Activated naive CD4-positive, alpha-beta T cell treated with anti-CD3 and anti-CD28 coated beads, Interleukin-2, amount 50 U/mL, for 72 hours (primary cell): ENCODE data around the gene NES. TPM values are rescaled to one million over a fixed set of nuclear protein-coding genes. Genes with fewer than 3 reads are reported as not detected.

Experiments
- ATAC-seq, 2 donors: fragments of 150-1000 bp; cut with Tn5 transposase; 2 replicates each; pipeline ENCODE4 v1.10.0; 2021; ENCODE audit warnings: mild to moderate bottlenecking in 2 of 2, moderate library complexity in 2 of 2
- DNase-seq, 2 donors: peaks; one replicate each; pipeline ENCODE4 v3.0.0; 2021 to 2022; ENCODE audit warnings: low spot score in 2 of 2
- H3K27ac Mint-ChIP-seq, 2 donors: one replicate each; pipeline ENCODE4 v1.8.0; 2022; ENCODE audit warnings: mild to moderate bottlenecking in 2 of 2, mixed read lengths in 2 of 2
- H3K36me3 Mint-ChIP-seq, 2 donors: one replicate each; pipeline ENCODE4 v1.8.0; 2022; ENCODE audit warnings: mixed read lengths in 2 of 2
- H3K9me3 Mint-ChIP-seq, 2 donors: one replicate each; pipeline ENCODE4 v1.8.0; 2022; ENCODE audit warnings: mixed read lengths in 2 of 2
- total RNA-seq, 2 donors: library from RNA; stranded (reverse); gene quantifications; one replicate each; pipeline ENCODE4 v1.2.3, GENCODE V29; 2022

The NES gene
- total RNA-seq, 2 donors from 2014 or later, result not detected

DNA sequence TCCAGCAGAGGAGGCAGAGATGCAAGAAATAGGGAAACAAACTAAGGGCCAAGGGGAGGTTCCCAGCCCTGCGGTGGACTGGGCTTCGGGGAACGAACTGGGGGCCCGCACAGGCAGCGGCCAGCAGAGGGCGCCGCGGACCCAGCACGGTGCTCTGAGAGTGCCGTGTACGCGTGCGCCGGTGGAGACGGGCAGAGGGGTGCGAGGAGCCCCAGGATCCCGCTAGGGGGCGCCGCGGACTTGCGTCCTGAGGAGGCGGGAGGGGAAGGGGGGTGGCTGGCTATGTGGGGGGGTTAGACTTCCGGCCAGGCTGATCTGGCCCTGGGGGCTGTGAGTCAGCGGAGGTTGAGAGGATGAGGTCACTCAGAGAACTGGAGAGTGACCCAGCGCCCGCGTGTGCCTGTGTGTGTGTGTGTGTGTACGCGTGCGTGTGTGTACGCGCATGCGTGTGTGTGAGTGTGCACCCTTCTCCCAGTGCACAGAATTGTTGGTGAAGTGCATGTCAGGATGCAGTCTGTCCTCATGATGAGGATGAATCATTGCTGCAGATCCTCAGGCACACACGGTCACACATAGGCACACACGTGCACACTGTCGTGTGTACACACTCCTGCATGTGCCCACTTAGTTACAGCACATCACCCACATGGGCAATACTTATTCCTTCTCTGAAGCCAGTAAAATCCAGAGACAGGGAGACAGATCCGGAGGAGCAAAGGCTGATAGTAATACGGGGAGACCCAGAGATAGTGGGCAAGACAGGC is 17.0 kb downstream of the NES start:
- Mint-ChIP-seq H3K9me3 (no peaks in the 10 kb centered on the region), H3K27ac (peak overlapping the region; percentile 69 to 71), H3K36me3 (no peaks in the 10 kb centered on the region)
- ATAC-seq (peak; percentile 79 to 88), DNase-seq (peak; percentile 90 to 99)

DNA sequence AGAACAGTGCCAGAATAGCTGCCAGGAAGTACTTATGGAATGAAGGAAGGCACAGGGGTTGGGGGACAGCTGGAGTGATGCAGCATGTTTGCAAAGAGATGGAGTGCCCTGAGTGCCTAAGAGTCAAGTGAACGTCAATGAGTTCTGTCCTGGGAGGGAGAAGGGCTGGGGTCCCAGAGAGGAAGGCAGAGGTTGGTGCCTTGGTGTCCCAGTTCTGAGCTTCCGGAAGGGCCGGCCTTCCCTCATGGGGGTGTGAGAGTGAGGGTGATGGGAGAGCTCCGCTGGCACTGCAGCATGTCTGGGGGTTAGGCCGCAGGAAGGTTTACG is 17.6 kb downstream of the NES start:
- Mint-ChIP-seq H3K27ac (peak overlapping the region; percentile 65 to 69), H3K36me3 (no peaks in the 10 kb centered on the region), H3K9me3 (no peaks in the 10 kb centered on the region)
- no peak for DNase-seq
- ATAC-seq, result no peak

DNA sequence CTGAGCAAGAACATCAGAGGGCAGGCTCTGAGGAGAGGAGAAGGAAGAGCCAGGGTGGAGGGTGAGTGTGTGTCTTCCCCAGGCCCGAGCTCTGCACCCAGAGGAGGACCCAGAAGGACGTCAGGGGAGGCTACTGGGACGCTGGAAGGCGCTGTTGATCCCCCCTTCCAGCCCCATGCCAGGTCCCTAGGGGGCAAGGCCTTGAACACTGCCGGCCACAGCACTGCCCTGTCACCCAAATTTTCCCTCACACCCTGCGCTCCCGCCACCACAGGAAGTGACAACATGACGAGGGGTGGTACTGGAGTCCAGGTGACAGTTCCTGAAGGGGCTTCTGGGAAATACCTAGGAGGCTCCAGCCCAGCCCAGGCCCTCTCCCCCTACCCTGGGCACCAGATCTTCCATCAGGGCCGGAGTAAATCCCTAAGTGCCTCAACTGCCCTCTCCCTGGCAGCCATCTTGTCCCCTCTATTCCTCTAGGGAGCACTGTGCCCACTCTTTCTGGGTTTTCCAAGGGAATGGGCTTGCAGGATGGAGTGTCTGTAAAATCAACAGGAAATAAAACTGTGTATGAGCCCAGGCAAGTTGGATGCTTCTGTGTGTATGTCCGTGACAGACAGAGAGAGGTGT is 18.1 kb downstream of the NES start:
- no peaks in the 10 kb centered on the region for H3K9me3 Mint-ChIP-seq
- H3K36me3 Mint-ChIP-seq, result no peaks in the 10 kb centered on the region
- H3K27ac Mint-ChIP-seq, result peak overlapping the region; percentile 65 to 69
- ATAC-seq (no peak), DNase-seq (no peak)

DNA sequence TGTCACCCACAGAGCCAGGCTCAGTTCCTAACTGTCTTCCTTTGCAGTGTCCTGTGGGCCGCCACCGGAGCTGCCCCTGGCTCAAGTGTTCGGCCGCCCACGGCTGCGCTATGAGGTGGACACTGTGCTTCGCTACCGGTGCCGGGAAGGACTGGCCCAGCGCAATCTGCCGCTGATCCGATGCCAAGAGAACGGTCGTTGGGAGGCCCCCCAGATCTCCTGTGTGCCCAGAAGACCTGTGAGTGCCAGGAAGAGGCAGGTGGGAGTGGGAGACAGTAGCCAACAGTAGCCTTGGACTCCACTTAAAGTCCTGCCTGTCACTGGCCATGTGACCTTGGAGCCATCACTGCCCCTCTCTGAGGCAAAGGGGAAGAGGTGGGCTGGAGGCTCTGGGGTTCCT is 18.7 kb downstream of the NES start:
- DNase-seq, result no peak
- Mint-ChIP-seq H3K36me3 (no peaks in the 10 kb centered on the region), H3K27ac (no peak overlapping the region), H3K9me3 (no peaks in the 10 kb centered on the region)
- ATAC-seq, result no peak

- DNase-seq, result no peak
- no peak for ATAC-seq
- Mint-ChIP-seq H3K36me3 (no peaks in the 10 kb centered on the region), H3K9me3 (no peaks in the 10 kb centered on the region), H3K27ac (no peak overlapping the region)
Measured at GRCh38 chr1:156657741-156658319, 19.4 kb downstream of the NES start.

DNA sequence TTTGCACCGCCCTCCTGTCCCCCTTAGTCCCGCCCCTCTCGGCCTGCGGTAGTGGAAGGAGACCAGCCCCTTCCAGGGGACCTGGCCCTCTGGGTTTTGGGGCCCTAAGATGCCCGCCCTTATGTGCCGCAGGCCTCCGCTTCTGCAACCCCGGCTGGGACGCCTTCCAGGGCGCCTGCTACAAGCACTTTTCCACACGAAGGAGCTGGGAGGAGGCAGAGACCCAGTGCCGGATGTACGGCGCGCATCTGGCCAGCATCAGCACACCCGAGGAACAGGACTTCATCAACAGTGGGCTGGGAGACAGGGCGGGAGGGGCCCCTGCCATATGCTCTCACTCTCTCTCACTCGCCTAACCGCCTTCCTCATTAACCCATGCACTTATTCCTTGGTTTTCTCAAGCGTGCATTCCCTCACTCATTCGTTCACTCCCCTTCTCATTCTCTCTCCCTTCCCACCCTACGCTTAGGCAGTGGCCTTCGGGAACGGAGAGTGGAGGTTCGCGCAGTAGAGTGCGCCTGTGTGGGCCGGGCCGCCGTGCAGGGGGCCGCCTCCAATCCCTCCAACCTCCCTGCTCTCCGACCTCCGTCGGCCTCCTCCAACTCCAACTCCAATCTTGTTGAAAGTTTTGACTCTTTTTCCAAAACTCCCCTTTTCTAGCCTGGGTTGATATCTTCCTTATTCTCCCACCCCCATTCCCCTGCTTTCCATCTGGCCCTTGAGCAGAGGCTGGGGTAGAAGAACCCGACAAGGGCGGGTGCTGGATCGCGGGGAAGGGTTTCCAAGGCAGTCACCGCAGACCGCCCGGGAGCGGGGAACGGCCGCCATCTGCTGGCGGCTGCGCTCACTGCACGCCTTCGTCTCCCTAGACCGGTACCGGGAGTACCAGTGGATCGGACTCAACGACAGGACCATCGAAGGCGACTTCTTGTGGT is 20.1 kb downstream of the NES start:
- Mint-ChIP-seq H3K36me3 (no peaks in the 10 kb centered on the region), H3K9me3 (no peaks in the 10 kb centered on the region), H3K27ac (no peak overlapping the region)
- DNase-seq, result peak; percentile 71 to 85
- ATAC-seq, result peak; percentile 43 to 44

DNA sequence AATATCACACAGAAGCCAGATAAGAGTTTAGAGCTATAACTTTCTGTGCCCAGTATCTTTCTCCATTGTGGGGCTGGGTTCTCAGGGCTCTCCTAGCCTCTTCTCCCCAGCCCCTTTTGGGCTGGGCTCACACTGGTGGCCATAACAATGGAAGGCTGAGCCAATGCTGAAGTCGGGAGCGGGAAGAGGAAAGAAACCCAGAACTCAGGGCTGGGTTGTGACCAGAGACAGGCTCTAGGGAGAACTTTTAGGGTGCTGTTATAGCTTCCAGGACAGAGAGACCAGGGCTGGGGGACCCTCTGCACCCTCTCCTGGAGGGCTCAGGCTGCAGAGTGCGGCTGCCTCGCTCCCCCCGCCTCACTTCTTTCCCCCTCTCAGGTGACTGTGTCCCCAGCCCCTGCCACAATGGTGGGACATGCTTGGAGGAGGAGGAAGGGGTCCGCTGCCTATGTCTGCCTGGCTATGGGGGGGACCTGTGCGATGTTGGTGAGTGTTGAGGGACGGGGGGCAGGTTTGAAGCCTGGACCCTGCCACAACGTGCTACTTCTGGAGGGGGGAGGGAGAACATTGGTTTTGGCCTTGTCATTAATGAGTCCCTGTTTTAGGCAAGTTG is 21.2 kb downstream of the NES start:
- H3K27ac Mint-ChIP-seq, result no peak overlapping the region
- H3K9me3 Mint-ChIP-seq, result no peaks in the 10 kb centered on the region
- no peaks in the 10 kb centered on the region for H3K36me3 Mint-ChIP-seq
- ATAC-seq (no peak), DNase-seq (no peak)

GRCh38 chr1:156655151-156655903 is 21.9 kb downstream of the NES start:
- H3K27ac Mint-ChIP-seq, result no peak overlapping the region
- H3K9me3 Mint-ChIP-seq, result no peaks in the 10 kb centered on the region
- ATAC-seq (no peak), DNase-seq (no peak)
- no peaks in the 10 kb centered on the region for H3K36me3 Mint-ChIP-seq

DNA sequence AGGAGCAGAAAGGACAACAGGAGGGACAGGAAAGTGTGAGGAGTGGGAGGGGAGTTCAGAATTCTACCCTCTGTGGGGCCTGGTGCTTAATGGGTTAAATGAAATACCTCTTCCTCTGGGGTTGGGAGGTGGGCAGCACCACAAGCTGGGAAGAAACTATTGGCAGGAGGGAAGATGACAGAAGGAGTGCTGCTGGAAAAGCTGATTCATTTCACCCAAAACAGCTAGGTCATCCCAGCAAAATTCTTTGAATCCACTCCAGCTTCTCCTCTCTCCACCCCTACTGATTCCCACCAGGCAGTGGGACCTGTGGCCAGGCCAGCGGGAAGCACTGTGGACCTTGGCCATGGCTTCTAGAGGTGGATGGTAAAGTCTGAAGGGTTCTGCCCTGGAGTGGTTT is 22.5 kb downstream of the NES start:
- ATAC-seq (no peak), DNase-seq (no peak)
- H3K27ac Mint-ChIP-seq, result no peak overlapping the region
- no peaks in the 10 kb centered on the region for H3K9me3 Mint-ChIP-seq
- no peaks in the 10 kb centered on the region for H3K36me3 Mint-ChIP-seq

GRCh38 chr1:156652992-156653355 is 24.2 kb downstream of the NES start:
- DNase-seq (no peak), ATAC-seq (no peak)
- Mint-ChIP-seq H3K36me3 (no peaks in the 10 kb centered on the region), H3K27ac (no peak overlapping the region), H3K9me3 (no peaks in the 10 kb centered on the region)

- Mint-ChIP-seq H3K36me3 (no peaks in the 10 kb centered on the region), H3K9me3 (no peaks in the 10 kb centered on the region), H3K27ac (no peak overlapping the region)
- no peak for DNase-seq
- ATAC-seq, result no peak
Measured at GRCh38 chr1:156652131-156652991, 24.8 kb downstream of the NES start.

DNA sequence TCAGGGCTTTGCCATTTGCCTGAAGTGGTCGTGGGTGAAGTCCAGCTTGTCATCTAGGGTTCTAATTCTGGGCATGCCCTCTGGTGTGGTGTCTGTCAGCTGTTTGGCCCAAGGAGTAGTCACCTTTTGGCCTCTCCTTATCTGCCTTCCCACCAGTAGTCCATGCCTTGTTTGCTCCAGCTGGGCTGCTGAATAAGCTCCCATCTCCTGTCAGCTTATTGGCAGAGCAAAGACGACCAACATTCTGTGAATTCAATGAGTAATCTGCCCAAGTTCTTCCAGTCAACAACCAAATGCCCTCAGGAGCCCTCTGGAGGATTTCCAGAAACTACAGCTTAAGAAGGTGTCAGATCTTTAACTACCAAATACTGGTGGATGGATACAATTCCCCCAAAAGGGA is 28.3 kb downstream of the NES start:
- Mint-ChIP-seq H3K9me3 (no peaks in the 10 kb centered on the region), H3K27ac (no peak overlapping the region), H3K36me3 (no peaks in the 10 kb centered on the region)
- ATAC-seq (no peak), DNase-seq (no peak)

GRCh38 chr1:156648496-156648895 is 28.7 kb downstream of the NES start:
- Mint-ChIP-seq H3K27ac (no peak overlapping the region), H3K9me3 (no peaks in the 10 kb centered on the region)

DNA sequence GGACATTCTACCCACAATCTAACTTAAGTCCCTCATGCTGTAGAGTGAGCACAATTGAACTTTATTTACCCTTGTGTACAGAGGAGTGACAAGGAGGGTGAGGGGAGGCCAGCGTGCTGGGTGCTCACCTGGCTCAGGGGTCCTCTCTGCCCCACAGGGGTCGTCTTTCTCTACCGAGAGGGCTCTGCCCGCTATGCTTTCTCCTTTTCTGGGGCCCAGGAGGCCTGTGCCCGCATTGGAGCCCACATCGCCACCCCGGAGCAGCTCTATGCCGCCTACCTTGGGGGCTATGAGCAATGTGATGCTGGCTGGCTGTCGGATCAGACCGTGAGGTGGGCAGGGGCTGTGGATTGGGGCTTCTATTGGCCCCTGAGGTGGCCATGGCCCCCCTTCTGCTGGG is 29.9 kb downstream of the NES start:
- Mint-ChIP-seq H3K9me3 (no peaks in the 10 kb centered on the region), H3K27ac (no peak overlapping the region), H3K36me3 (peaks cover 0 to 6% of the 10 kb centered on the region in 2 donors)
- DNase-seq (no peak), ATAC-seq (no peak)

More at GRCh38 chr1:156648496-156648895, 28.7 kb downstream of the NES start:
- no peaks in the 10 kb centered on the region for H3K36me3 Mint-ChIP-seq
- DNase-seq, result no peak
- ATAC-seq, result no peak

DNA sequence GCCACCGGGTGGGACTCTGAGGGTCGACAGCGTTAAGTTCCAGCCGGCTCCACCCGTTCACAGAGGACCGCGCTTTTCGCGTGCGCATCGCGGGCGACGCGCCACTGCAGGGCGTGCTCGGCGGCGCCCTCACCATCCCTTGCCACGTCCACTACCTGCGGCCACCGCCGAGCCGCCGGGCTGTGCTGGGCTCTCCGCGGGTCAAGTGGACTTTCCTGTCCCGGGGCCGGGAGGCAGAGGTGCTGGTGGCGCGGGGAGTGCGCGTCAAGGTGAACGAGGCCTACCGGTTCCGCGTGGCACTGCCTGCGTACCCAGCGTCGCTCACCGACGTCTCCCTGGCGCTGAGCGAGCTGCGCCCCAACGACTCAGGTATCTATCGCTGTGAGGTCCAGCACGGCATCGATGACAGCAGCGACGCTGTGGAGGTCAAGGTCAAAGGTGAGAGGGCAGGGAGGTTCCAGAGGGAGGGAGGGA is 30.4 kb downstream of the NES start:
- Mint-ChIP-seq H3K9me3 (no peaks in the 10 kb centered on the region), H3K27ac (no peak overlapping the region), H3K36me3 (peaks cover 0 to 7% of the 10 kb centered on the region in 2 donors)
- no peak for DNase-seq
- ATAC-seq, result no peak
